MCF 10A (cell line): ENCODE results near the gene ASTN2. TPM values are rescaled to one million over a fixed set of nuclear protein-coding genes. Genes with fewer than 3 reads are reported as not detected.

Experiments
- BruUV-seq: library from RNA; stranded (reverse); fragments of 400-500 nt; replicated peaks from 2 replicates; lab custom pipeline; 2021; lab: Mats Ljungman, UMichigan
- CTCF ChIA-PET: fragments of 300-600 bp; sonication (Branson Sonifier 250); formaldehyde crosslinking; extraction: SDS; loops from one replicate; lab custom pipeline; 2021; ENCODE audit warnings: antibody characterized with exemption, inconsistent platforms; lab: Yijun Ruan, JAX
- POLR2A ChIA-PET: fragments of 300-600, 350-650 bp; sonication (Branson Sonifier 250); formaldehyde crosslinking; extraction: SDS; loops from one replicate; lab custom pipeline; 2020; ENCODE audit warnings: antibody characterized with exemption, inconsistent platforms; lab: Yijun Ruan, JAX
- DNase-seq: peaks from one replicate; pipeline ENCODE4 v3.0.0-alpha.2; 2018; ENCODE audit not compliant: unreplicated experiment
- H3K27ac Mint-ChIP-seq: one replicate; pipeline ENCODE4 v1.8.0; 2022; ENCODE audit warnings: mild to moderate bottlenecking, low read depth, mixed read lengths; ENCODE audit not compliant: unreplicated experiment
- H3K27me3 Mint-ChIP-seq: one replicate; pipeline ENCODE4 v1.8.0; 2022; ENCODE audit warnings: mixed read lengths; ENCODE audit not compliant: insufficient read depth, unreplicated experiment
- H3K36me3 Mint-ChIP-seq: one replicate; pipeline ENCODE4 v1.8.0; 2022; ENCODE audit warnings: mild to moderate bottlenecking, moderate library complexity, mixed read lengths; ENCODE audit not compliant: insufficient read depth, unreplicated experiment
- H3K4me1 Mint-ChIP-seq: one replicate; pipeline ENCODE4 v1.8.0; 2022; ENCODE audit warnings: mixed read lengths; ENCODE audit not compliant: insufficient read depth, unreplicated experiment
- H3K4me3 Mint-ChIP-seq: one replicate; pipeline ENCODE4 v1.8.0; 2022; ENCODE audit warnings: mild to moderate bottlenecking, moderate library complexity, mixed read lengths; ENCODE audit not compliant: unreplicated experiment
- H3K9me3 Mint-ChIP-seq: one replicate; pipeline ENCODE4 v1.8.0; 2022; ENCODE audit warnings: mixed read lengths; ENCODE audit not compliant: unreplicated experiment
- CTCF ChIP-seq: fragments of 200-600 bp; IDR thresholded peaks from one replicate; pipeline ENCODE4 v1.8.0; 2022; ENCODE audit warnings: antibody characterized with exemption, mild to moderate bottlenecking; ENCODE audit not compliant: unreplicated experiment
- intact Hi-C: fragments of 100-400 bp; cut with micrococcal nuclease; formaldehyde crosslinking; loops from 2 replicates; pipeline ENCODE4 v1.14.1; 2022
- total RNA-seq: library from RNA; stranded (reverse); gene quantifications from 2 replicates; pipeline ENCODE4 v1.2.3, GENCODE V29; 2022

The ASTN2 gene
- total RNA-seq, 1 experiment from 2014 or later, result 1.8 TPM

DNA sequence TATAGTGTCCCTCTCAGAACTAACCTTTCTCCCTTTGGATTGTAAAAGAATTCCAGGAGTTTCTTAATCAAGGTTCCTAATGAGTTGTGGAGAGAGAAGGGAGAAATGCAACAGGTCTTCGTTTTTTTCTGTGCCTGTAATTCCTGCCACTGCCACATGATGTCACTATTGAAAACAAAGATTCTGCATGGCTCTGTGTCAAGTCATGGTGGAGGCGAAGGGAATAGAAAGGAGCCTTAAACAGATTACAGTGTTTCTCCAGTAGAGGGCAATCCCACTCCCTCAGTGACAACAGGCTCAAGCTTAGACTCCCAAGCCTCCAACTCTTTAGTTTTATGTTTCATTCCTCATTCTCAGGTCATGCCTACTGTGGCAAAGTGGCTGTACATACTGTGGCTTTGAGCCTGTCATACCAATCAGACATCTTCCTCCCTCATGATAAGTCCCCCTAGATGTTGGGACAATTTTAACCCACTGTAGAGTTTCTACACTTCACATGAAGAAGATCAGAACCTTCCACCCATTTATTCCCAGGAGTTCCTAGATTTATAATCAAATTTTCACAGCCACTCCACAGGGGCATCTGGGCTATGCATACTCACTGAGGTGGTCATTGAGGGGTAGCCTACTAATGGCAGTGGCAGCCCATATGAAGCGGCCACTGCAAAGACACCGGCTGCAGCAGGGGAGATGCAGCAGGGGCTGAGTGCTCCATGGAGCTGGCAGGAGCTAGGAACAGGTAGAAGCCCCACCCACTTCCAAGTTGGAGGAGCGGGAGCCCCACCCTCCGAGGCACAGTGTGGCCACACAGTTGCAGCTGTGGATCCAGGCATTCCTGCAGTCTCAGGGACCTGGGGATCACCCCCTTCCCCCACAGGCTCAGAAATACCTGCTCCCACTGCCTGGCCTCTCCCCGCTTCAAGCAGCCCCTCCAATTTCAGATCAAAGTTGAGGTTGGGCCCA, 825.2 kb downstream of the ASTN2 start:
- no peaks in the 10 kb centered on the region for H3K27me3 Mint-ChIP-seq
- POLR2A ChIA-PET, result no interaction called here
- intact Hi-C loops, result loop anchor here (5.0 kb wide), 1 partner anchor 73 kb away; no protein-coding TSS in a partner anchor
- no peaks in the 10 kb centered on the region for H3K9me3 Mint-ChIP-seq
- BruUV-seq, result no TSS peak
- TF ChIP-seq CTCF, result peak; percentile 36
- peak; percentile 77 for DNase-seq
- no peak overlapping the region for H3K4me3 Mint-ChIP-seq
- no peak overlapping the region for H3K27ac Mint-ChIP-seq
- H3K4me1 Mint-ChIP-seq, result peaks cover 5% of the 10 kb centered on the region
- no peaks in the 10 kb centered on the region for H3K36me3 Mint-ChIP-seq
- CTCF ChIA-PET, result interaction anchor here (0.7 to 3.0 kb wide), 9 partner anchors 9 to 996 kb away, joined by 3 to 21 read pairs (median 5); no protein-coding TSS in a partner anchor

DNA sequence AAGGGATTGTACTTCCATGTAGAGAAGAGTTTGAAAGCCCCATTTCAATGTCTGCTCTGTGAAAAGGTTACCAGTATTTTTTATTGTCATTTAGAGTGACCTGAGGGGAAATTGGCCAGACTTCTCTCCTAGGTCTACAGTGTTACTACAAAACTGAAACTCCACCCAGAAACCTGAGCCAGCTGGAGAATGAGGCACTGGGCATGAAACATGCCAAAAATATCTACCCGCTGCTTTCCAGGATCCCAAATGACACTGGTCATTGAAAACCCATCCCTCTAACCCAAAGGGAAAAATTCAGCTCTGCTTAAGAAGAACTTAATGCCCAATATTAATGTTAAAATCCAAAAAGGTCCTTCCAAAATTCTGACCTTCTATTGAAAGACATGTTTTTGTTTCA, 826.9 kb downstream of the ASTN2 start:
- intact Hi-C loops, result loop anchor here (5.0 kb wide), 1 partner anchor 74 kb away; no protein-coding TSS in a partner anchor
- Mint-ChIP-seq H3K36me3 (no peaks in the 10 kb centered on the region), H3K27ac (no peak overlapping the region), H3K4me1 (no peaks in the 10 kb centered on the region), H3K9me3 (no peaks in the 10 kb centered on the region), H3K4me3 (no peak overlapping the region), H3K27me3 (no peaks in the 10 kb centered on the region)
- BruUV-seq, result no TSS peak
- no peak for TF ChIP-seq CTCF
- ChIA-PET POLR2A (interaction anchor here (0.6 kb wide), 1 partner anchor 25 kb away, joined by 3 read pairs; no protein-coding TSS in a partner anchor), CTCF (interaction anchor here (0.5 kb wide), 1 partner anchor 95 kb away, joined by 3 read pairs; no protein-coding TSS in a partner anchor)
- DNase-seq, result no peak

GRCh38 chr9:116585896-116586295, 829.0 kb downstream of the ASTN2 start:
- CTCF ChIA-PET, result interaction anchor here (0.7 kb wide), 1 partner anchor 61 kb away, joined by 3 read pairs; no protein-coding TSS in a partner anchor

More at GRCh38 chr9:116585896-116586295, 829.0 kb downstream of the ASTN2 start:
- H3K27ac Mint-ChIP-seq, result no peak overlapping the region
- H3K4me1 Mint-ChIP-seq, result no peaks in the 10 kb centered on the region
- no peak overlapping the region for H3K4me3 Mint-ChIP-seq
- BruUV-seq, result no TSS peak
- POLR2A ChIA-PET, result no interaction called here
- no peaks in the 10 kb centered on the region for H3K27me3 Mint-ChIP-seq
- H3K36me3 Mint-ChIP-seq, result no peaks in the 10 kb centered on the region
- DNase-seq, result no peak
- intact Hi-C loops, result loop anchor here (5.0 kb wide), 1 partner anchor 76 kb away; no protein-coding TSS in a partner anchor
- no peak for TF ChIP-seq CTCF
- H3K9me3 Mint-ChIP-seq, result no peaks in the 10 kb centered on the region
